ENCODE results near the gene PPP1R10. TPM values are rescaled to one million over a fixed set of nuclear protein-coding genes. Genes with fewer than 3 reads are reported as not detected.
A peak's percentile ranks its signal among the peaks of the same experiment; 100 is the strongest.

Gene PPP1R10
- total and polyA plus RNA-seq, 2 of the 13 experiments (the other 11 are each of a cell fraction or from before 2014, with no cell fraction given), result 26.3 to 38.4 TPM

DNA sequence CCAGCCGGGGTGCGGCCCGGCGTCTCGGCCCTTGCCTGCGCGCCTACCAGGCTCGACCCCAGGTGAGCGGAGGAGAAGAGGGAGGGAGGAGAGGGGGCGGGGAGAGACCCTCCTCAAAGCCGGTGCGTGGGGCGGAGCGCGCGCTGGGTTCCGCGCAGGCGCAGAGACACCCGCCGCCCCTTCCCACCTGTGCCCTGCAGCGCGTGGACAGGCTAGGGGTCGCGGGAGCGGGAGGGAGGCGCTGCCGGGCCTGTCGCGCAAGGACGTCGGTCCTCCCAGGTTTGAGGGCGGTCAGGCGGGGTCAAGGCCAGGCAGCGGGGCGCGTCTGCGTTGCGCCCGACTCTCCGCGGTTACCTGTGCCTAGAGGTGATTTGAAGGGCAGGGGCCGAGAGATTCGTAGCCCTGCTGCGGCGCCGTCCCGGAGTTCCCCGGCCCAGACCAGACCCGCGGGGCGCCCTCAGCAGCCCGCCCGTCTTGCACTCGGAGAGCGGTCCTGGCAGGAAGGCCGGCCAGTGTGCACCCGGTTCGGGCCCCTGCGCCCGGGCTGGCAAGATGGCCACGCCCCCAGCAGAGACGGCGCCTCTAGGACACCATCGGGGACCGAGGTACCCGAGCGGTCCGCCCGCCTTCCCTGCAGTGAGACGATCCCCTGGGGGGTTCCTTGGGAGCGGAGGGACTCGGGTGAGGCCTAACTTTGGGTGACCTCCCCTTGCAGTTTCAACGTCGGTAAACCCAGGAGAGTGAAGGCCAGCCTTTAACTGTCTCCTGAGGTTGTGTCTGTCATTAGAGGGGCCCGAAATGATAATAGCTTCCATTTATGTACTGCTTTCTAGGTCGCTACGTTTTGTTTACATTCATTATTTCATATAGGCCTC, 30.4 kb upstream of the PPP1R10 start (continued):
- TF ChIP-seq NCOR1 (IDR thresholded peaks at IDR 0.05; ENCODE audit: borderline replicate concordance, low read length), result peak; percentile 78; the same call in 1 of the 2 replicates
- no peak for TF ChIP-seq NFRKB (IDR thresholded peaks at IDR 0.05)
- TF ChIP-seq ZNF672 (CRISPR knock-in tag; IDR thresholded peaks at IDR 0.05), result peak; percentile 7; the same call in 1 of the 2 replicates
- peak; percentile 85; the same call in 1 of the 2 replicates for TF ChIP-seq ZNF816 (CRISPR knock-in tag; IDR thresholded peaks at IDR 0.05; ENCODE audit: borderline replicate concordance)
- TF ChIP-seq ZFP41 (CRISPR knock-in tag; IDR thresholded peaks at IDR 0.05; ENCODE audit: borderline replicate concordance), result peak; percentile 87
- TF ChIP-seq, protein P1, sequence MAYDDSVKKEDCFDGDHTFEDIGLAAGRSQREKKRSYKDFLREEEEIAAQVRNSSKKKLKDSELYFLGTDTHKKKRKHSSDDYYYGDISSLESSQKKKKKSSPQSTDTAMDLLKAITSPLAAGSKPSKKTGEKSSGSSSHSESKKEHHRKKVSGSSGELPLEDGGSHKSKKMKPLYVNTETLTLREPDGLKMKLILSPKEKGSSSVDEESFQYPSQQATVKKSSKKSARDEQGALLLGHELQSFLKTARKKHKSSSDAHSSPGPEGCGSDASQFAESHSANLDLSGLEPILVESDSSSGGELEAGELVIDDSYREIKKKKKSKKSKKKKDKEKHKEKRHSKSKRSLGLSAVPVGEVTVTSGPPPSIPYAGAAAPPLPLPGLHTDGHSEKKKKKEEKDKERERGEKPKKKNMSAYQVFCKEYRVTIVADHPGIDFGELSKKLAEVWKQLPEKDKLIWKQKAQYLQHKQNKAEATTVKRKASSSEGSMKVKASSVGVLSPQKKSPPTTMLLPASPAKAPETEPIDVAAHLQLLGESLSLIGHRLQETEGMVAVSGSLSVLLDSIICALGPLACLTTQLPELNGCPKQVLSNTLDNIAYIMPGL (CRISPR knock-in tag; IDR thresholded peaks at IDR 0.05; ENCODE audit: borderline replicate concordance in 1 of 2, low read depth in 1 of 2), result peak; percentile 96 to 97
- TF ChIP-seq NFE2L2 (IDR thresholded peaks at IDR 0.05; ENCODE audit: low read length), result no peak
- TF ChIP-seq RFX1 (IDR thresholded peaks at IDR 0.05), result no peak
- peak; percentile 96 for TF ChIP-seq SAP130 (CRISPR knock-in tag; IDR thresholded peaks at IDR 0.05; ENCODE audit: low read depth)
- no peak for TF ChIP-seq ZNF879 (CRISPR knock-in tag; IDR thresholded peaks at IDR 0.05)
- no peak for TF ChIP-seq ZNF20 (CRISPR knock-in tag; IDR thresholded peaks at IDR 0.05)
- peak; percentile 91 for TF ChIP-seq ZNF772 (CRISPR knock-in tag; IDR thresholded peaks at IDR 0.05)
- TF ChIP-seq HNRNPUL1 (IDR thresholded peaks at IDR 0.05; ENCODE audit: low read depth, low read length), result peak; percentile 78
- TF ChIP-seq, protein P2, sequence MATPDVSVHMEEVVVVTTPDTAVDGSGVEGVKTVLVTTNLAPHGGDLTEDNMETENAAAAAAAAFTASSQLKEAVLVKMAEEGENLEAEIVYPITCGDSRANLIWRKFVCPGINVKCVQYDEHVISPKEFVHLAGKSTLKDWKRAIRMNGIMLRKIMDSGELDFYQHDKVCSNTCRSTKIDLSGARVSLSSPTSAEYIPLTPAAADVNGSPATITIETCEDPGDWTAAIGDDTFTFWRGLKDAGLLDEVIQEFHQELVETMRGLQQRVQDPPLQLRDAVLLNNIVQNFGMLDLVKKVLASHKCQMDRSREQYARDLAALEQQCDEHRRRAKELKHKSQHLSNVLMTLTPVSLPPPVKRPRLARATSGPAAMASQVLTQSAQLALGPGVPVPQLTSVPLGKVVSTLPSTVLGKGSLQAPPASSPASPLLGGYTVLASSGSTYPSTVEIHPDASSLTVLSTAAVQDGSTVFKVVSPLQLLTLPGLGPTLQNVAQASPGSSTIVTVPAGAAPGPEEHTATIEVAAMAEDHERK (CRISPR knock-in tag; IDR thresholded peaks at IDR 0.05; ENCODE audit: low read depth), result peak; percentile 27; the same call in 1 of the 2 replicates
- no peak for TF ChIP-seq MATR3 (CRISPR knock-in tag; IDR thresholded peaks at IDR 0.05)
- TF ChIP-seq, protein P3, sequence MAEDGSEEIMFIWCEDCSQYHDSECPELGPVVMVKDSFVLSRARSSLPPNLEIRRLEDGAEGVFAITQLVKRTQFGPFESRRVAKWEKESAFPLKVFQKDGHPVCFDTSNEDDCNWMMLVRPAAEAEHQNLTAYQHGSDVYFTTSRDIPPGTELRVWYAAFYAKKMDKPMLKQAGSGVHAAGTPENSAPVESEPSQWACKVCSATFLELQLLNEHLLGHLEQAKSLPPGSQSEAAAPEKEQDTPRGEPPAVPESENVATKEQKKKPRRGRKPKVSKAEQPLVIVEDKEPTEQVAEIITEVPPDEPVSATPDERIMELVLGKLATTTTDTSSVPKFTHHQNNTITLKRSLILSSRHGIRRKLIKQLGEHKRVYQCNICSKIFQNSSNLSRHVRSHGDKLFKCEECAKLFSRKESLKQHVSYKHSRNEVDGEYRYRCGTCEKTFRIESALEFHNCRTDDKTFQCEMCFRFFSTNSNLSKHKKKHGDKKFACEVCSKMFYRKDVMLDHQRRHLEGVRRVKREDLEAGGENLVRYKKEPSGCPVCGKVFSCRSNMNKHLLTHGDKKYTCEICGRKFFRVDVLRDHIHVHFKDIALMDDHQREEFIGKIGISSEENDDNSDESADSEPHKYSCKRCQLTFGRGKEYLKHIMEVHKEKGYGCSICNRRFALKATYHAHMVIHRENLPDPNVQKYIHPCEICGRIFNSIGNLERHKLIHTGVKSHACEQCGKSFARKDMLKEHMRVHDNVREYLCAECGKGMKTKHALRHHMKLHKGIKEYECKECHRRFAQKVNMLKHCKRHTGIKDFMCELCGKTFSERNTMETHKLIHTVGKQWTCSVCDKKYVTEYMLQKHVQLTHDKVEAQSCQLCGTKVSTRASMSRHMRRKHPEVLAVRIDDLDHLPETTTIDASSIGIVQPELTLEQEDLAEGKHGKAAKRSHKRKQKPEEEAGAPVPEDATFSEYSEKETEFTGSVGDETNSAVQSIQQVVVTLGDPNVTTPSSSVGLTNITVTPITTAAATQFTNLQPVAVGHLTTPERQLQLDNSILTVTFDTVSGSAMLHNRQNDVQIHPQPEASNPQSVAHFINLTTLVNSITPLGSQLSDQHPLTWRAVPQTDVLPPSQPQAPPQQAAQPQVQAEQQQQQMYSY (CRISPR knock-in tag; IDR thresholded peaks at IDR 0.05), result 0 out of 2 replicates have a peak, but pooled peaks have one; percentile 58
- TF ChIP-seq, protein P4, sequence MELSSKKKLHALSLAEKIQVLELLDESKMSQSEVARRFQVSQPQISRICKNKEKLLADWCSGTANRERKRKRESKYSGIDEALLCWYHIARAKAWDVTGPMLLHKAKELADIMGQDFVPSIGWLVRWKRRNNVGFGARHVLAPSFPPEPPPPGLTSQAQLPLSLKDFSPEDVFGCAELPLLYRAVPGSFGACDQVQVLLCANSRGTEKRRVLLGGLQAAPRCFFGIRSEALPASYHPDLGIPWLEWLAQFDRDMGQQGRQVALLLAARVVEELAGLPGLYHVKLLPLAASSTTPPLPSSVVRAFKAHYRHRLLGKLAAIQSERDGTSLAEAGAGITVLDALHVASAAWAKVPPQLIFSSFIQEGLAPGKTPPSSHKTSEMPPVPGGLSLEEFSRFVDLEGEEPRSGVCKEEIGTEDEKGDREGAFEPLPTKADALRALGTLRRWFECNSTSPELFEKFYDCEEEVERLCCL (CRISPR knock-in tag; IDR thresholded peaks at IDR 0.05; ENCODE audit: borderline replicate concordance), result peak; percentile 96; the same call in 1 of the 2 replicates
- TF ChIP-seq, protein P5, sequence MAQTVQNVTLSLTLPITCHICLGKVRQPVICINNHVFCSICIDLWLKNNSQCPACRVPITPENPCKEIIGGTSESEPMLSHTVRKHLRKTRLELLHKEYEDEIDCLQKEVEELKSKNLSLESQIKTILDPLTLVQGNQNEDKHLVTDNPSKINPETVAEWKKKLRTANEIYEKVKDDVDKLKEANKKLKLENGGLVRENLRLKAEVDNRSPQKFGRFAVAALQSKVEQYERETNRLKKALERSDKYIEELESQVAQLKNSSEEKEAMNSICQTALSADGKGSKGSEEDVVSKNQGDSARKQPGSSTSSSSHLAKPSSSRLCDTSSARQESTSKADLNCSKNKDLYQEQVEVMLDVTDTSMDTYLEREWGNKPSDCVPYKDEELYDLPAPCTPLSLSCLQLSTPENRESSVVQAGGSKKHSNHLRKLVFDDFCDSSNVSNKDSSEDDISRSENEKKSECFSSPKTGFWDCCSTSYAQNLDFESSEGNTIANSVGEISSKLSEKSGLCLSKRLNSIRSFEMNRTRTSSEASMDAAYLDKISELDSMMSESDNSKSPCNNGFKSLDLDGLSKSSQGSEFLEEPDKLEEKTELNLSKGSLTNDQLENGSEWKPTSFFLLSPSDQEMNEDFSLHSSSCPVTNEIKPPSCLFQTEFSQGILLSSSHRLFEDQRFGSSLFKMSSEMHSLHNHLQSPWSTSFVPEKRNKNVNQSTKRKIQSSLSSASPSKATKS (CRISPR knock-in tag; IDR thresholded peaks at IDR 0.05), result no peak; the same call in 1 of the 2 replicates
